Endodermal cell (in vitro differentiated cells): Measurements from ENCODE around the gene STAT2. TPM values are rescaled to one million over a fixed set of nuclear protein-coding genes. Genes with fewer than 3 reads are reported as not detected.

ENCODE experiments used
- DNase-seq: peaks from one replicate; pipeline ENCODE4 v3.0.0-alpha.2; 2017
- H3K27ac ChIP-seq: 2 replicates; pipeline ENCODE4 v1.5.1; 2013; ENCODE audit warnings: mild to moderate bottlenecking, low read depth, low read length, moderate library complexity
- H3K27me3 ChIP-seq: 2 replicates; pipeline ENCODE4 v1.6.1; 2013; ENCODE audit warnings: mild to moderate bottlenecking, low read length, moderate library complexity; ENCODE audit not compliant: insufficient read depth, control insufficient read depth, poor library complexity, severe bottlenecking
- H3K36me3 ChIP-seq: 2 replicates; pipeline ENCODE4 v1.7.0; 2013; ENCODE audit warnings: mild to moderate bottlenecking, low read length, moderate library complexity; ENCODE audit not compliant: control insufficient read depth, insufficient read depth
- H3K4me1 ChIP-seq: one replicate; pipeline ENCODE4 v1.7.0; 2013; ENCODE audit warnings: low read length; ENCODE audit not compliant: control insufficient read depth, insufficient read depth
- H3K4me3 ChIP-seq: 2 replicates; pipeline ENCODE4 v1.5.1; 2013; ENCODE audit warnings: mild to moderate bottlenecking, low read length, moderate library complexity
- H3K9ac ChIP-seq: 2 replicates; pipeline ENCODE4 v1.6.1; 2013; ENCODE audit warnings: mild to moderate bottlenecking, low read length, moderate library complexity; ENCODE audit not compliant: poor library complexity, severe bottlenecking; ENCODE audit errors: extremely low read depth
- H3K9me3 ChIP-seq: 2 replicates; pipeline ENCODE4 v1.6.1; 2013; ENCODE audit warnings: mild to moderate bottlenecking, low read length, moderate library complexity; ENCODE audit not compliant: control insufficient read depth
- H3K27ac Mint-ChIP-seq: 2 replicates; pipeline ENCODE4 v1.8.0; 2020; ENCODE audit warnings: mixed read lengths
- H3K27me3 Mint-ChIP-seq: 2 replicates; pipeline ENCODE4 v1.8.0; 2021; ENCODE audit warnings: mild to moderate bottlenecking, mixed read lengths; ENCODE audit not compliant: insufficient read depth
- H3K36me3 Mint-ChIP-seq: 2 replicates; pipeline ENCODE4 v1.8.0; 2020; ENCODE audit warnings: low read depth, mixed read lengths
- H3K4me1 Mint-ChIP-seq: 2 replicates; pipeline ENCODE4 v1.8.0; 2020; ENCODE audit warnings: mixed read lengths
- H3K4me3 Mint-ChIP-seq: 2 replicates; pipeline ENCODE4 v1.8.0; 2020; ENCODE audit warnings: mild to moderate bottlenecking, moderate library complexity, mixed read lengths
- H3K9me3 Mint-ChIP-seq: 2 replicates; pipeline ENCODE4 v1.8.0; 2020; ENCODE audit warnings: mild to moderate bottlenecking, mixed read lengths
- CTCF ChIP-seq: fragments of 200-600 bp; sonication (generic); conservative IDR thresholded peaks from 2 replicates; pipeline ENCODE4 v1.5.0; 2021; ENCODE audit warnings: antibody characterized with exemption, mild to moderate bottlenecking
- whole genome bisulfite sequencing, 2 experiments: methylation state at CpG; one replicate each; pipeline versions ENCODE4 v1.1.5 to v1.1.7; 2013; ENCODE audit warnings: missing lambda C conversion rate in 2 of 2, mixed read lengths in 1 of 2; ENCODE audit not compliant: insufficient coverage in 1 of 2, insufficient read length in 1 of 2; 5-methylcytosine and 5-hydroxymethylcytosine counted together
- total RNA-seq, 2 donors: library from RNA; stranded (reverse); fragmentation: NEBNext Ultra II Directional in 1 of 2; extraction: Animal tissue kit (Norgen Biotek cat#: 25700) in 1 of 2; gene quantifications; 2 replicates in 1 of 2; 3 replicates in 1 of 2; pipeline ENCODE4 v1.2.1, GENCODE V29; 2021

The STAT2 gene
- total RNA-seq, 2 donors from 2014 or later = 107 to 112 TPM

GRCh38 chr12:56366948-56367347, 7.0 kb upstream of the STAT2 start:
- H3K4me1 Mint-ChIP-seq = no peaks in the 10 kb centered on the region
- no peaks in the 10 kb centered on the region for H3K36me3 Mint-ChIP-seq
- Histone ChIP-seq H3K9me3 (no peaks in the 10 kb centered on the region), H3K27ac (no peak overlapping the region), H3K36me3 (no peaks in the 10 kb centered on the region), H3K27me3 (no peaks in the 10 kb centered on the region), H3K4me3 (no peak overlapping the region), H3K9ac (no peak overlapping the region), H3K4me1 (no peaks in the 10 kb centered on the region)
- TF ChIP-seq CTCF = no peak
- H3K4me3 Mint-ChIP-seq = no peak overlapping the region
- no peaks in the 10 kb centered on the region for H3K9me3 Mint-ChIP-seq
- peaks cover 31% of the 10 kb centered on the region for H3K27me3 Mint-ChIP-seq
- no peak for DNase-seq
- H3K27ac Mint-ChIP-seq = no peak overlapping the region
- 81 to 91% methylated on average over 2 to 3 of the region's 3 CpGs for WGBS, 2 experiments

GRCh38 chr12:56362130-56363059, 2.5 kb upstream of the STAT2 start, which contains the start of gene APOF:
APOF (minus strand) TSS chr12:56362857; CDS start chr12:56362745, 112 bp downstream.
- WGBS, 2 experiments = 90 to 91% methylated on average over 10 of the region's 10 CpGs
- no peak for TF ChIP-seq CTCF
- Histone ChIP-seq H3K9me3 (no peaks in the 10 kb centered on the region), H3K27ac (no peak within 1 kb of the TSS), H3K9ac (no peak within 1 kb of the TSS), H3K4me3 (no peak within 1 kb of the TSS), H3K4me1 (no peaks in the 10 kb centered on the region), H3K36me3 (no peaks in the 10 kb centered on the region), H3K27me3 (no peaks in the 10 kb centered on the region)
- H3K4me3 Mint-ChIP-seq = peak within 1 kb of the TSS; percentile 88
- H3K9me3 Mint-ChIP-seq = no peaks in the 10 kb centered on the region
- H3K27me3 Mint-ChIP-seq = peaks cover 29% of the 10 kb centered on the region
- no peaks in the 10 kb centered on the region for H3K36me3 Mint-ChIP-seq
- H3K4me1 Mint-ChIP-seq = peaks cover 6% of the 10 kb centered on the region
- DNase-seq = peak; percentile 36
- no peak within 1 kb of the TSS for H3K27ac Mint-ChIP-seq

GRCh38 chr12:56361487-56362129, 1.7 kb upstream of the STAT2 start:
- Histone ChIP-seq H3K9ac (no peak overlapping the region), H3K9me3 (no peaks in the 10 kb centered on the region), H3K4me1 (no peaks in the 10 kb centered on the region), H3K36me3 (no peaks in the 10 kb centered on the region), H3K4me3 (no peak overlapping the region), H3K27ac (no peak overlapping the region), H3K27me3 (no peaks in the 10 kb centered on the region)
- Mint-ChIP-seq H3K27me3 (peaks cover 29% of the 10 kb centered on the region), H3K27ac (peak overlapping the region; percentile 96), H3K4me3 (peak overlapping the region; percentile 88), H3K36me3 (no peaks in the 10 kb centered on the region), H3K4me1 (peaks cover 6% of the 10 kb centered on the region), H3K9me3 (no peaks in the 10 kb centered on the region)
- WGBS, 2 experiments = 81 to 88% methylated on average over 6 to 8 of the region's 8 CpGs
- no peak for TF ChIP-seq CTCF
- peak; percentile 43 for DNase-seq
